HepG2 (cell line): Measurements from ENCODE around the gene MND1. TPM values are rescaled to one million over a fixed set of nuclear protein-coding genes. Genes with fewer than 3 reads are reported as not detected.

Experiments used
- ATAC-seq: fragments of 200-7000 bp; cut with Tn5 transposase; 3 replicates; pipeline ENCODE4 v1.9.1; 2020; ENCODE audit warnings: mild to moderate bottlenecking, moderate library complexity
- BruUV-seq: library from RNA; stranded (reverse); fragments of 400-500 nt; replicated peaks from 2 replicates; lab custom pipeline; 2021; lab: Mats Ljungman, UMichigan
- CTCF ChIA-PET: fragments of 300-600 bp; formaldehyde crosslinking; extraction: SDS; loops from one replicate; lab custom pipeline; 2021; ENCODE audit warnings: low total read pairs, inconsistent platforms, low intra/inter-chr PET ratio; lab: Yijun Ruan, JAX
- POLR2A ChIA-PET: fragments of 350-600 bp; sonication (Branson Sonifier 250); formaldehyde crosslinking; loops from one replicate; lab custom pipeline; 2020; ENCODE audit warnings: antibody characterized with exemption, inconsistent platforms; lab: Yijun Ruan, JAX
- DNase-seq: peaks from one replicate; pipeline ENCODE4 v3.0.0-alpha.2; 2015; ENCODE audit warnings: low spot score
- FAIRE-seq: peaks from 3 replicates; lab custom pipeline; 2011; peaks lifted over from hg19 to GRCh38; lab: Jason Lieb, UNC
- H2AFZ ChIP-seq: one replicate; pipeline ENCODE4 v1.6.1; 2011; ENCODE audit warnings: low read length, inconsistent platforms
- H3K27ac ChIP-seq: fragments of 300-600 bp; 3 replicates; pipeline ENCODE4 v1.8.0; 2011; ENCODE audit warnings: mixed run types, mild to moderate bottlenecking, mixed read lengths, low read length, inconsistent platforms; ENCODE audit not compliant: insufficient read depth; ENCODE audit errors: extremely low read length
- H3K27me3 ChIP-seq, 2 experiments: fragments of 200-600 bp in 1 of 2; 2 replicates in 1 of 2; 3 replicates in 1 of 2; pipeline versions ENCODE4 v1.6.0 to v1.8.0; 2011; ENCODE audit warnings: low read length in 2 of 2, mild to moderate bottlenecking in 2 of 2, moderate library complexity in 2 of 2, inconsistent platforms in 1 of 2; ENCODE audit not compliant: insufficient read depth in 2 of 2, control insufficient read depth in 1 of 2
- H3K36me3 ChIP-seq, 2 experiments: fragments of 200-600 bp in 1 of 2; replicated peaks in 1 of 2; 2 replicates in 1 of 2; 3 replicates in 1 of 2; pipeline versions ENCODE4 v1.5.1 to v1.8.0; 2011; ENCODE audit warnings: low read length in 2 of 2, inconsistent platforms in 1 of 2; ENCODE audit not compliant: insufficient read depth in 2 of 2, control insufficient read depth in 1 of 2
- H3K4me1 ChIP-seq: 2 replicates; pipeline ENCODE4 v1.5.1; 2012; ENCODE audit warnings: low read length, inconsistent platforms; ENCODE audit not compliant: insufficient read depth
- H3K4me2 ChIP-seq: 2 replicates; pipeline ENCODE4 v1.6.0; 2011; ENCODE audit warnings: low read depth, low read length, inconsistent platforms
- H3K4me3 ChIP-seq, 3 experiments: fragments of 200-600 bp in 1 of 3; sonication (generic), shearing (Covaris generic) in 1 of 3; replicated peaks in 1 of 3; 2 replicates each; pipeline ENCODE4 v1.5.1; 2011 to 2016; ENCODE audit warnings: low read length in 3 of 3, inconsistent platforms in 2 of 3, low read depth in 2 of 3, mild to moderate bottlenecking in 2 of 3, control low read depth in 1 of 3, mixed read lengths in 1 of 3; ENCODE audit not compliant: insufficient read depth in 1 of 3
- H3K79me2 ChIP-seq: one replicate; pipeline ENCODE4 v1.6.1; 2011; ENCODE audit warnings: low read length, inconsistent platforms; ENCODE audit not compliant: insufficient read depth
- H3K9ac ChIP-seq: 2 replicates; pipeline ENCODE4 v1.6.0; 2011; ENCODE audit warnings: mild to moderate bottlenecking, low read depth, low read length, inconsistent platforms; ENCODE audit not compliant: insufficient read depth
- H3K9me3 ChIP-seq: 2 replicates; pipeline ENCODE4 v1.5.1; 2012; ENCODE audit warnings: mild to moderate bottlenecking, low read length
- H4K20me1 ChIP-seq: 2 replicates; pipeline ENCODE4 v1.6.0; 2011; ENCODE audit warnings: inconsistent platforms, mild to moderate bottlenecking, low read length, moderate library complexity; ENCODE audit not compliant: insufficient read depth
- GTF3A ChIP-seq: sonication (generic); formaldehyde crosslinking; conservative IDR thresholded peaks from 2 replicates; pipeline ENCODE4 v1.4.0; 2020; ENCODE audit warnings: mild to moderate bottlenecking, missing genetic modification reagents
- NR0B2 ChIP-seq: sonication (generic); formaldehyde crosslinking; IDR thresholded peaks from 2 replicates; pipeline ENCODE4 v1.4.0; 2020; ENCODE audit warnings: mild to moderate bottlenecking, missing genetic modification reagents
- PHF8 ChIP-seq: sonication (generic); formaldehyde crosslinking; IDR thresholded peaks from 2 replicates; pipeline ENCODE4 v1.5.0; 2020; ENCODE audit warnings: missing genetic modification reagents
- SRF ChIP-seq: IDR thresholded peaks from 2 replicates; pipeline ENCODE4 v1.6.1; 2011; ENCODE audit warnings: mild to moderate bottlenecking, low read depth, low read length, moderate library complexity
- TAF15 ChIP-seq: fragments of 200-400 bp; formaldehyde crosslinking; IDR thresholded peaks from one replicate; pipeline ENCODE4 v1.6.1; 2018; ENCODE audit warnings: mild to moderate bottlenecking, low read depth, low read length; ENCODE audit not compliant: poor library complexity, severe bottlenecking
- ZNF333 ChIP-seq: sonication (generic); formaldehyde crosslinking; IDR thresholded peaks from 2 replicates; pipeline ENCODE4 v1.4.0; 2020; ENCODE audit warnings: mild to moderate bottlenecking, missing genetic modification reagents, borderline replicate concordance
- ZNF530 ChIP-seq: sonication (generic); formaldehyde crosslinking; IDR thresholded peaks from 2 replicates; pipeline ENCODE4 v1.5.0; 2020; ENCODE audit warnings: low read depth, mild to moderate bottlenecking, missing genetic modification reagents
- ZNF569 ChIP-seq: sonication (generic); formaldehyde crosslinking; IDR thresholded peaks from 2 replicates; pipeline ENCODE4 v1.5.0; 2020; ENCODE audit warnings: mild to moderate bottlenecking, missing genetic modification reagents, moderate library complexity, borderline replicate concordance
- ZNF570 ChIP-seq: sonication (generic); formaldehyde crosslinking; IDR thresholded peaks from 2 replicates; pipeline ENCODE4 v1.4.0; 2020; ENCODE audit warnings: mild to moderate bottlenecking, missing genetic modification reagents, borderline replicate concordance
- ZNF615 ChIP-seq: sonication (generic); formaldehyde crosslinking; IDR thresholded peaks from 2 replicates; pipeline ENCODE4 v1.5.0; 2020; ENCODE audit warnings: mild to moderate bottlenecking, missing genetic modification reagents, borderline replicate concordance
- ZNF674 ChIP-seq: sonication (generic); formaldehyde crosslinking; IDR thresholded peaks from 2 replicates; pipeline ENCODE4 v1.5.0; 2020; ENCODE audit warnings: low read depth, mild to moderate bottlenecking, missing genetic modification reagents
- WGBS: methylation state at CpG from one replicate; pipeline ENCODE4 v1.1.6; 2017; ENCODE audit warnings: low lambda C conversion rate; 5-methylcytosine and 5-hydroxymethylcytosine counted together
- in situ Hi-C: cut with HindIII; loops from 2 replicates; pipeline ENCODE4 v1.10.0; 2017; ENCODE audit warnings: low pct_unique_long_range_greater_than_20kb; ENCODE audit not compliant: extremely low pct_ligation_motif_present
- intact Hi-C: fragments of 100-400 bp; cut with micrococcal nuclease; formaldehyde crosslinking; loops from one replicate; pipeline ENCODE4 v1.10.0; 2022; ENCODE audit not compliant: unreplicated experiment
- polyA plus RNA-seq, 8 experiments: library from polyadenylated mRNA; depleted of rRNA in 3 of 8; stranded (reverse) in 7 of 8; unstranded in 1 of 8; fragments of >200 nt; fragmentation: Illumina TruSeq in 4 of 8; extraction: Trizol in 4 of 8; gene quantifications; 2 replicates each; pipeline versions ENCODE4 v1.2.1 to v1.2.3, GENCODE V29; 2011 to 2016; ENCODE audit warnings: low read depth in 4 of 8, missing spikeins in 1 of 8, mixed read lengths in 1 of 8; ENCODE audit not compliant: insufficient read depth in 1 of 8
- total RNA-seq, 5 experiments: library from RNA; depleted of rRNA; stranded (reverse); fragments of >200 nt; fragmentation: Illumina TruSeq; extraction: Trizol; gene quantifications; 2 replicates each; pipeline ENCODE4 v1.2.3, GENCODE V29; 2016; ENCODE audit warnings: low read depth in 1 of 5

MND1 gene
- total and polyA plus RNA-seq, 2 of the 13 experiments (the other 11 are each of a cell fraction or from before 2014, with no cell fraction given), result 4.8 to 30.7 TPM

GRCh38 chr4:153327247-153327646, 17.2 kb upstream of the MND1 start (continued):
- TF ChIP-seq PHF8 (CRISPR knock-in tag) (no peak), ZNF569 (CRISPR knock-in tag) (no peak), ZNF530 (CRISPR knock-in tag) (no peak), NR0B2 (CRISPR knock-in tag) (no peak), GTF3A (no peak)

- Histone ChIP-seq H3K36me3 (no peaks in the 10 kb centered on the region), H3K9ac (no peak overlapping the region), H3K4me1 (no peaks in the 10 kb centered on the region), H3K4me2 (no peak overlapping the region), H3K9me3 (no peaks in the 10 kb centered on the region), H3K27me3 (no peaks in the 10 kb centered on the region), H3K79me2 (no peaks in the 10 kb centered on the region), H4K20me1 (no peaks in the 10 kb centered on the region), H2AFZ (no peak overlapping the region), H3K27ac (no peak overlapping the region), H3K4me3 (no peak overlapping the region)
- TF ChIP-seq SRF, result no peak
- TF ChIP-seq ZNF570, result no peak
- no peak for TF ChIP-seq ZNF615
- no peak for TF ChIP-seq ZNF674 (CRISPR knock-in tag)
- TF ChIP-seq ZNF333 (CRISPR knock-in tag), result no peak
- no peak for TF ChIP-seq TAF15
- ATAC-seq (no peak), DNase-seq (no peak), FAIRE-seq (no peak)
- POLR2A ChIA-PET, result no interaction called here
- intact Hi-C loops (no loop called here), in situ Hi-C loops (no loop called here)
- CTCF ChIA-PET, result no interaction called here
- 98% methylated on average over 2 of the region's 2 CpGs for WGBS
- no TSS peak for BruUV-seq
Measured at GRCh38 chr4:153332936-153333335, 11.6 kb upstream of the MND1 start.
